GM18519 (cell line): ENCODE results near the gene CHST4.
"Not testable (repeated sequence)": the region's sequence is repeated elsewhere in the genome, so short reads cannot be mapped to it uniquely, and the experiment has no call there.

Experiments
- ATAC-seq: cut with Tn5 transposase; IDR thresholded peaks from one replicate; pipeline ENCODE4 v1.9.1; 2021; ENCODE audit warnings: mild to moderate bottlenecking, moderate library complexity; ENCODE audit not compliant: unreplicated experiment, low FRiP score

The CHST4 gene

GRCh38 chr16:71526111-71526631 is at the start of gene CHST4:
TSS of gene CHST4 (plus strand) at chr16:71526426. CDS start at chr16:71536678, 10,252 bp downstream.
- ATAC-seq = no peak

- ATAC-seq = no peak
Observed at GRCh38 chr16:71476457-71477124, 49.6 kb upstream of the CHST4 start.

- no peak for ATAC-seq
Observed at GRCh38 chr16:71479420-71479819, 46.8 kb upstream of the CHST4 start.

GRCh38 chr16:71480956-71481355 is 45.3 kb upstream of the CHST4 start:
- no peak for ATAC-seq

- ATAC-seq = no peak
Observed at GRCh38 chr16:71482569-71482968, 43.7 kb upstream of the CHST4 start.

GRCh38 chr16:71484006-71484893 is 42.0 kb upstream of the CHST4 start:
- ATAC-seq = peak; percentile 70

GRCh38 chr16:71489122-71489521 is 37.1 kb upstream of the CHST4 start, which contains the start of gene ZNF19:
TSS of gene ZNF19 (minus strand) at chr16:71489324. CDS start at chr16:71482114, 7,210 bp downstream.
- no peak for ATAC-seq

GRCh38 chr16:71490361-71490760 is 35.9 kb upstream of the CHST4 start:
- ATAC-seq = no peak

- no peak for ATAC-seq
Observed at GRCh38 chr16:71491054-71491453, 35.2 kb upstream of the CHST4 start.

- no peak for ATAC-seq
Observed at GRCh38 chr16:71492786-71493185, 33.4 kb upstream of the CHST4 start.

GRCh38 chr16:71493213-71493612 is 33.0 kb upstream of the CHST4 start:
- ATAC-seq = no peak

- ATAC-seq = no peak
Observed at GRCh38 chr16:71498031-71498430, 28.2 kb upstream of the CHST4 start.

GRCh38 chr16:71499775-71500364 is 26.4 kb upstream of the CHST4 start:
- no peak for ATAC-seq

GRCh38 chr16:71500964-71501363 is 25.3 kb upstream of the CHST4 start:
- no peak for ATAC-seq

- no peak for ATAC-seq
Observed at GRCh38 chr16:71501547-71501946, 24.7 kb upstream of the CHST4 start.

GRCh38 chr16:71504051-71504450 is 22.2 kb upstream of the CHST4 start:
- ATAC-seq = not testable (repeated sequence)

- no peak for ATAC-seq
Observed at GRCh38 chr16:71504901-71505300, 21.3 kb upstream of the CHST4 start.

- ATAC-seq = no peak
Observed at GRCh38 chr16:71507061-71507460, 19.2 kb upstream of the CHST4 start.

GRCh38 chr16:71513302-71513701 is 12.9 kb upstream of the CHST4 start:
- no peak for ATAC-seq

GRCh38 chr16:71514476-71514875 is 11.8 kb upstream of the CHST4 start:
- ATAC-seq = no peak

- ATAC-seq = no peak
Observed at GRCh38 chr16:71515026-71515425, 11.2 kb upstream of the CHST4 start.
